SK-N-MC (cell line): ENCODE data around the gene P2RY6.

Experiments used
- DNase-seq: peaks from one replicate; pipeline ENCODE4 v3.0.0-alpha.2; 2011; ENCODE audit warnings: low read depth, low spot score
- H3K27ac ChIP-seq: fragments of 200-600 bp; sonication (generic); 2 replicates; pipeline ENCODE4 v1.5.1; 2016; ENCODE audit warnings: mixed run types
- H3K36me3 ChIP-seq: fragments of 200-600 bp; sonication (generic); 2 replicates; pipeline ENCODE4 v1.6.1; 2017; ENCODE audit warnings: antibody characterized with exemption, low read length, mixed read lengths; ENCODE audit not compliant: insufficient read depth
- H3K4me3 ChIP-seq: fragments of 200-600 bp; sonication (generic); 2 replicates; pipeline ENCODE4 v1.5.1; 2016
- H3K9ac ChIP-seq: fragments of 200-600 bp; sonication (generic); 2 replicates; pipeline ENCODE4 v1.8.0; 2017; ENCODE audit warnings: mixed run types, mixed read lengths; ENCODE audit not compliant: insufficient read length
- H3K9me3 ChIP-seq: fragments of 200-600 bp; sonication (generic); 2 replicates; pipeline ENCODE4 v1.6.1; 2017; ENCODE audit warnings: low read depth, mild to moderate bottlenecking, antibody characterized with exemption, low read length, moderate library complexity, mixed read lengths
- EZH2 ChIP-seq: fragments of 200-600 bp; sonication (generic); IDR thresholded peaks from one replicate; pipeline ENCODE4 v1.6.1; 2017; ENCODE audit warnings: antibody characterized with exemption
- FOXP2 ChIP-seq: optimal IDR thresholded peaks from 2 replicates; pipeline ENCODE3; 2011; ENCODE audit warnings: mild to moderate bottlenecking, moderate library complexity; ENCODE audit not compliant: insufficient read depth; ENCODE audit errors: extremely low read length, control extremely low read depth
- POLR2AphosphoS5 ChIP-seq: IDR thresholded peaks from 2 replicates; pipeline ENCODE4 v1.6.1; 2012; ENCODE audit warnings: mild to moderate bottlenecking, low read depth, low read length, borderline replicate concordance

Gene P2RY6

DNA sequence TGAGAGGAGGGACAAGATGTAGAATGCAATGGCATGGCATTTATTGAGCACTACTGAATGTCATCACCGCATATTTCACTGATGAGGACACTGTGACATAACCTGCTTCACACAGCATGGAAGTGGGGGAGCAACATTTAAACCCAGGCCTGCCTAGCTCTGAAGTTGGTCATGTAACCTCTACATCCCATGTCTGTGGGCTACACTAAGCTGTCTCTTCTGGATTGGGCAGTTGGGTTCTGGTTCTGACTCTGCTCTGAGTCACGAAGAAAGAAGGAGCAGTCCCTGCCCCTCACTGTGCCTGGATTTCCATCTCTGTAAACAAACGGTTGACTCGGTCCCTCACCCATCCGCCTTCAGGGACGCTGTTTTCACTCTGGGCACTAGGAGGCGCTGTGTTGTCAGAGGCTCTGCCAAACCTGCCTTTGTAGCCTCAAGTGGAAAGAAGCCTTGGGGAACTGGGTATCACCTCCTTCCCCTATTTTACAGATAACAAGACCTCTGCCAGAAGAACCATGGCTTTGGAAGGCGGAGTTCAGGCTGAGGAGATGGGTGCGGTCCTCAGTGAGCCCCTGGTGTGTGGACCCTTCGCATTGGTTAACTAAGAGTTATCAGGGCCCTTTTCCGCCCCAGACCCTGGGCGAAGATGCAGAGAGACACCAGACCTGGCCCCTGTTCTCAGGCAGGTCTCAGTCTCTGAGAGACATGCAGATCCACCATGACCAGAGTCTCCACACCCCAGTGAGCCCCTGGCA, 23.3 kb downstream of the P2RY6 start:
- H3K36me3 ChIP-seq = no peaks in the 10 kb centered on the region

GRCh38 chr11:73295996-73296318, 23.8 kb downstream of the P2RY6 start:
- TF ChIP-seq POLR2AphosphoS5 (no peak), FOXP2 (no peak), EZH2 (no peak)
- H3K9ac ChIP-seq = no peak overlapping the region
- no peak overlapping the region for H3K27ac ChIP-seq
- H3K36me3 ChIP-seq = no peaks in the 10 kb centered on the region
- DNase-seq = no peak
- no peaks in the 10 kb centered on the region for H3K9me3 ChIP-seq
- H3K4me3 ChIP-seq = no peak overlapping the region

More for the DNA sequence above, 23.3 kb downstream of the P2RY6 start:
- Histone ChIP-seq H3K9ac (no peak overlapping the region), H3K9me3 (no peaks in the 10 kb centered on the region), H3K4me3 (no peak overlapping the region), H3K27ac (no peak overlapping the region)
- DNase-seq = no peak
- TF ChIP-seq EZH2 (no peak), FOXP2 (peak; percentile 38), POLR2AphosphoS5 (no peak)

DNA sequence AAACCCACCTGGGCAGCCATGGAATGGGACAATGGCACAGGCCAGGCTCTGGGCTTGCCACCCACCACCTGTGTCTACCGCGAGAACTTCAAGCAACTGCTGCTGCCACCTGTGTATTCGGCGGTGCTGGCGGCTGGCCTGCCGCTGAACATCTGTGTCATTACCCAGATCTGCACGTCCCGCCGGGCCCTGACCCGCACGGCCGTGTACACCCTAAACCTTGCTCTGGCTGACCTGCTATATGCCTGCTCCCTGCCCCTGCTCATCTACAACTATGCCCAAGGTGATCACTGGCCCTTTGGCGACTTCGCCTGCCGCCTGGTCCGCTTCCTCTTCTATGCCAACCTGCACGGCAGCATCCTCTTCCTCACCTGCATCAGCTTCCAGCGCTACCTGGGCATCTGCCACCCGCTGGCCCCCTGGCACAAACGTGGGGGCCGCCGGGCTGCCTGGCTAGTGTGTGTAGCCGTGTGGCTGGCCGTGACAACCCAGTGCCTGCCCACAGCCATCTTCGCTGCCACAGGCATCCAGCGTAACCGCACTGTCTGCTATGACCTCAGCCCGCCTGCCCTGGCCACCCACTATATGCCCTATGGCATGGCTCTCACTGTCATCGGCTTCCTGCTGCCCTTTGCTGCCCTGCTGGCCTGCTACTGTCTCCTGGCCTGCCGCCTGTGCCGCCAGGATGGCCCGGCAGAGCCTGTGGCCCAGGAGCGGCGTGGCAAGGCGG, 24.5 kb downstream of the P2RY6 start:
- Histone ChIP-seq H3K9ac (no peak overlapping the region), H3K36me3 (no peaks in the 10 kb centered on the region), H3K9me3 (no peaks in the 10 kb centered on the region), H3K27ac (no peak overlapping the region), H3K4me3 (no peak overlapping the region)
- TF ChIP-seq POLR2AphosphoS5 (no peak), FOXP2 (no peak), EZH2 (no peak)
- no peak for DNase-seq

DNA sequence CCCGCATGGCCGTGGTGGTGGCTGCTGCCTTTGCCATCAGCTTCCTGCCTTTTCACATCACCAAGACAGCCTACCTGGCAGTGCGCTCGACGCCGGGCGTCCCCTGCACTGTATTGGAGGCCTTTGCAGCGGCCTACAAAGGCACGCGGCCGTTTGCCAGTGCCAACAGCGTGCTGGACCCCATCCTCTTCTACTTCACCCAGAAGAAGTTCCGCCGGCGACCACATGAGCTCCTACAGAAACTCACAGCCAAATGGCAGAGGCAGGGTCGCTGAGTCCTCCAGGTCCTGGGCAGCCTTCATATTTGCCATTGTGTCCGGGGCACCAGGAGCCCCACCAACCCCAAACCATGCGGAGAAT, 25.1 kb downstream of the P2RY6 start:
- TF ChIP-seq POLR2AphosphoS5 (no peak), EZH2 (no peak), FOXP2 (no peak)
- Histone ChIP-seq H3K9ac (no peak overlapping the region), H3K27ac (no peak overlapping the region), H3K36me3 (no peaks in the 10 kb centered on the region), H3K4me3 (no peak overlapping the region), H3K9me3 (no peaks in the 10 kb centered on the region)
- no peak for DNase-seq

- no peaks in the 10 kb centered on the region for H3K36me3 ChIP-seq
- H3K9me3 ChIP-seq = no peaks in the 10 kb centered on the region
- no peak for TF ChIP-seq FOXP2
- no peak for TF ChIP-seq POLR2AphosphoS5
- no peak for TF ChIP-seq EZH2
- H3K4me3 ChIP-seq = no peak overlapping the region
- DNase-seq = no peak
- no peak overlapping the region for H3K27ac ChIP-seq
- no peak overlapping the region for H3K9ac ChIP-seq
Observed at GRCh38 chr11:73297702-73298101, 25.6 kb downstream of the P2RY6 start.

- TF ChIP-seq FOXP2 (no peak), EZH2 (no peak), POLR2AphosphoS5 (no peak)
Observed at GRCh38 chr11:73298233-73298632, 26.1 kb downstream of the P2RY6 start.

GRCh38 chr11:73299751-73300150, 27.6 kb downstream of the P2RY6 start:
- Histone ChIP-seq H3K27ac (no peak overlapping the region), H3K9me3 (no peaks in the 10 kb centered on the region), H3K36me3 (no peaks in the 10 kb centered on the region), H3K4me3 (no peak overlapping the region), H3K9ac (no peak overlapping the region)
- no peak for TF ChIP-seq FOXP2
- TF ChIP-seq POLR2AphosphoS5 = no peak
- no peak for TF ChIP-seq EZH2
- DNase-seq = no peak

More at GRCh38 chr11:73298233-73298632, 26.1 kb downstream of the P2RY6 start:
- no peak overlapping the region for H3K27ac ChIP-seq
- H3K36me3 ChIP-seq = no peaks in the 10 kb centered on the region
- H3K9ac ChIP-seq = no peak overlapping the region
- no peak for DNase-seq
- no peak overlapping the region for H3K4me3 ChIP-seq
- H3K9me3 ChIP-seq = no peaks in the 10 kb centered on the region

DNA sequence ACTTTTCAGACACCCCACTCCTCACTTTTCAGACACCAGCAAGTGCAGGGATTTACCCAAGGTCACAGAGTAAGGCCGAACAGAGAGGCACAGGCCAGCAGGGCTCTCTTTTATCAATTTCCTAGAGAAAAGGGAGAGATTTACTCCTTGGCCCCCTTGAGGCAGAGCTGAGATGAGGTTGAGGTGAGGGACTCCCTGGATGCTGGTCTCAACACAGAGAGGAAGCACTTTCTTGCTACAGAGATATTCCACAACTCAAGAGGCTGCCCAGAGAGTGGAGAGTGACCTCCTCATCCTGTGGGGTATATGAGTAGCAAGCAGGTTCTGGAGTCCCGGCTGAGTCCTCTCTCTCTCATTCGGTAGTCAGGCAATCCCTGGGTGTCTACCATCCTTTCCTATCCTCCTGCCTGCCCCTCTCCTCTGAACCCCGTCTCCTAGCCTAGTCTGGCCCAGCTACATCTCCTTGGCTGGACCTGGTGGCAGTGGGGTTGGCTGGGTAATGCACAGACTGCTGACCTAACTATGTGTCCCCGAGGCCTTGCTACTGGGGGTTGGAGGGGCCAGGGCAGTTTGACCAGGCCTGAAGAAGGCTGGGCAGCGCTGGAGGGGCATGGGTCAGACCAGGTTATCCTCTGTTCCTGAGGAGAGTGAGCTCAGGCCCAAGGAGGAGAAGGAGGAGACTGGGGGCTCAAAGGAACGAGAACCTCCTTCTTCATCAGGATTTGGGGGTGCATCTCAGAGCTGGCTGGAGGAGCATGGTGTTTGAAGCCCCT, 34.1 kb downstream of the P2RY6 start:
- no peaks in the 10 kb centered on the region for H3K9me3 ChIP-seq
- H3K36me3 ChIP-seq = no peaks in the 10 kb centered on the region
- H3K4me3 ChIP-seq = peak overlapping the region; percentile 85
- no peak for DNase-seq
- H3K27ac ChIP-seq = no peak overlapping the region
- TF ChIP-seq FOXP2 (no peak), EZH2 (no peak), POLR2AphosphoS5 (no peak)
- no peak overlapping the region for H3K9ac ChIP-seq
